SK-N-SH (cell line): Measurements from ENCODE around the gene CADM2. TPM values are rescaled to one million over a fixed set of nuclear protein-coding genes. Genes with fewer than 3 reads are reported as not detected.

Experiments
- CTCF ChIA-PET: fragments of 300-600, 350-600 bp; formaldehyde crosslinking; extraction: SDS; loops from one replicate; lab custom pipeline; 2021; lab: Yijun Ruan, JAX
- POLR2A ChIA-PET: fragments of 350-600 bp; sonication (Branson Sonifier 250); formaldehyde crosslinking; extraction: SDS; loops from one replicate; lab custom pipeline; 2020; ENCODE audit warnings: antibody characterized with exemption, inconsistent platforms; lab: Yijun Ruan, JAX
- DNase-seq: peaks from one replicate; pipeline ENCODE4 v3.0.0; 2012
- H2AFZ ChIP-seq: fragments of 200-600 bp; sonication (generic); 2 replicates; pipeline ENCODE4 v1.8.1; 2016; ENCODE audit warnings: antibody characterized with exemption, mild to moderate bottlenecking, low read depth
- H3F3A ChIP-seq: fragments of 200-600 bp; sonication (generic); replicated peaks from 2 replicates; pipeline ENCODE3; 2016; ENCODE audit warnings: antibody characterized with exemption, mild to moderate bottlenecking; ENCODE audit not compliant: insufficient read depth
- H3K27ac ChIP-seq, 2 experiments: fragments of 200-500 bp in 1 of 2; fragments of 200-600 bp in 1 of 2; sonication (Bioruptor generic) in 1 of 2; sonication (generic), shearing (Covaris generic) in 1 of 2; 2 replicates each; pipeline versions ENCODE4 v1.5.1 to v1.6.1; 2014 to 2016; ENCODE audit warnings: low read depth in 2 of 2, inconsistent platforms in 1 of 2, low read length in 1 of 2, mild to moderate bottlenecking in 1 of 2, mixed read lengths in 1 of 2
- H3K27me3 ChIP-seq: fragments of 200-600 bp; sonication (generic), shearing (Covaris generic); 2 replicates; pipeline ENCODE4 v1.6.1; 2016; ENCODE audit warnings: mixed run types; ENCODE audit not compliant: insufficient read depth
- H3K36me3 ChIP-seq, 2 experiments: fragments of 200-500 bp in 1 of 2; fragments of 200-600 bp in 1 of 2; sonication (Bioruptor generic) in 1 of 2; sonication (generic) in 1 of 2; replicated peaks in 1 of 2; 2 replicates each; pipeline versions ENCODE3 to v1.5.1; 2014 to 2016; ENCODE audit warnings: low read length in 1 of 2, mild to moderate bottlenecking in 1 of 2; ENCODE audit not compliant: insufficient read depth in 2 of 2, control insufficient read depth in 1 of 2
- H3K4me1 ChIP-seq, 2 experiments: fragments of 200-500 bp in 1 of 2; fragments of 200-600 bp in 1 of 2; sonication (Bioruptor generic) in 1 of 2; sonication (generic), shearing (Covaris generic) in 1 of 2; 2 replicates each; pipeline versions ENCODE4 v1.5.1 to v1.6.1; 2014 to 2016; ENCODE audit warnings: low read depth in 1 of 2, low read length in 1 of 2, mixed run types in 1 of 2; ENCODE audit not compliant: insufficient read depth in 2 of 2, control insufficient read depth in 1 of 2
- H3K4me2 ChIP-seq: fragments of 200-600 bp; sonication (generic), shearing (Covaris generic); 2 replicates; pipeline ENCODE4 v1.6.1; 2017; ENCODE audit warnings: mixed run types
- H3K4me3 ChIP-seq, 2 experiments: fragments of 200-500 bp in 1 of 2; fragments of 200-600 bp in 1 of 2; sonication (Bioruptor generic) in 1 of 2; sonication (generic), shearing (Covaris generic) in 1 of 2; 2 replicates each; pipeline versions ENCODE4 v1.5.1 to v1.8.1; 2014 to 2016; ENCODE audit warnings: low read depth in 2 of 2, inconsistent platforms in 1 of 2, low read length in 1 of 2, mild to moderate bottlenecking in 1 of 2, mixed read lengths in 1 of 2, moderate library complexity in 1 of 2
- H3K79me2 ChIP-seq: fragments of 200-600 bp; sonication (generic); 2 replicates; pipeline ENCODE4 v1.8.1; 2017; ENCODE audit warnings: mild to moderate bottlenecking; ENCODE audit not compliant: insufficient read depth
- H3K9ac ChIP-seq: fragments of 200-600 bp; sonication (generic); 2 replicates; pipeline ENCODE4 v1.6.1; 2017; ENCODE audit warnings: mixed run types
- H3K9me2 ChIP-seq: fragments of 200-600 bp; sonication (generic); 2 replicates; pipeline ENCODE4 v1.6.1; 2017; ENCODE audit warnings: mixed run types
- H3K9me3 ChIP-seq: fragments of 200-600 bp; sonication (generic); 2 replicates; pipeline ENCODE4 v1.6.1; 2017; ENCODE audit warnings: mixed run types, mild to moderate bottlenecking, moderate library complexity
- H4K20me1 ChIP-seq: fragments of 200-600 bp; sonication (generic); 2 replicates; pipeline ENCODE4 v1.6.1; 2017; ENCODE audit warnings: mild to moderate bottlenecking, mixed run types; ENCODE audit not compliant: insufficient read depth
- ELF1 ChIP-seq: IDR thresholded peaks from 2 replicates; pipeline ENCODE4 v1.4.0; 2012
- EP300 ChIP-seq, 2 experiments: IDR thresholded peaks; 2 replicates each; pipeline versions ENCODE4 v1.4.0 to v1.6.1; 2012; ENCODE audit warnings: borderline replicate concordance in 1 of 2, low read depth in 1 of 2, low read length in 1 of 2
- FOXM1 ChIP-seq: IDR thresholded peaks from 2 replicates; pipeline ENCODE4 v1.4.0; 2012; ENCODE audit warnings: low read depth, mild to moderate bottlenecking
- GABPA ChIP-seq: IDR thresholded peaks from 2 replicates; pipeline ENCODE4 v1.4.0; 2012; ENCODE audit warnings: low read depth, mild to moderate bottlenecking
- JUND ChIP-seq: IDR thresholded peaks from 2 replicates; pipeline ENCODE4 v1.4.0; 2012
- NFIC ChIP-seq: IDR thresholded peaks from 2 replicates; pipeline ENCODE4 v1.4.0; 2012; ENCODE audit warnings: borderline replicate concordance
- PBX3 ChIP-seq: IDR thresholded peaks from 2 replicates; pipeline ENCODE4; 2012
- RAD21 ChIP-seq: IDR thresholded peaks from 2 replicates; pipeline ENCODE4 v1.6.1; 2012; ENCODE audit warnings: mild to moderate bottlenecking, low read length
- REST ChIP-seq: IDR thresholded peaks from 2 replicates; pipeline ENCODE4 v1.6.1; 2012; ENCODE audit warnings: mild to moderate bottlenecking, low read depth, low read length, moderate library complexity
- USF1 ChIP-seq: IDR thresholded peaks from 2 replicates; pipeline ENCODE4 v1.4.0; 2012; ENCODE audit warnings: low read depth, borderline replicate concordance
- USF2 ChIP-seq: fragments of 150-350 bp; IDR thresholded peaks from 2 replicates; pipeline ENCODE4 v1.6.1; 2017; ENCODE audit warnings: antibody characterized with exemption, low read length, low read depth, borderline replicate concordance
- WGBS: methylation state at CpG from one replicate; pipeline ENCODE4 v1.1.6; 2017; ENCODE audit warnings: low lambda C conversion rate; 5-methylcytosine and 5-hydroxymethylcytosine counted together
- polyA plus RNA-seq, 3 experiments: library from polyadenylated mRNA; depleted of rRNA; stranded (reverse); fragments of >200 nt; gene quantifications; 2 replicates each; pipeline ENCODE4 v1.2.3, GENCODE V29; 2012
- TF ChIP-seq, protein P1 (sequence below): fragments of 150-350 bp; IDR thresholded peaks from 2 replicates; pipeline ENCODE4 v1.6.1; 2016; ENCODE audit warnings: mild to moderate bottlenecking, low read depth, low read length
- TF ChIP-seq, protein P2 (sequence below): IDR thresholded peaks from 2 replicates; pipeline ENCODE4 v1.4.0; 2012; ENCODE audit warnings: low read depth

Gene CADM2
- polyA plus RNA-seq, 1 of the 3 experiments (the other 2 are of a cell fraction), result 0.46 TPM

DNA sequence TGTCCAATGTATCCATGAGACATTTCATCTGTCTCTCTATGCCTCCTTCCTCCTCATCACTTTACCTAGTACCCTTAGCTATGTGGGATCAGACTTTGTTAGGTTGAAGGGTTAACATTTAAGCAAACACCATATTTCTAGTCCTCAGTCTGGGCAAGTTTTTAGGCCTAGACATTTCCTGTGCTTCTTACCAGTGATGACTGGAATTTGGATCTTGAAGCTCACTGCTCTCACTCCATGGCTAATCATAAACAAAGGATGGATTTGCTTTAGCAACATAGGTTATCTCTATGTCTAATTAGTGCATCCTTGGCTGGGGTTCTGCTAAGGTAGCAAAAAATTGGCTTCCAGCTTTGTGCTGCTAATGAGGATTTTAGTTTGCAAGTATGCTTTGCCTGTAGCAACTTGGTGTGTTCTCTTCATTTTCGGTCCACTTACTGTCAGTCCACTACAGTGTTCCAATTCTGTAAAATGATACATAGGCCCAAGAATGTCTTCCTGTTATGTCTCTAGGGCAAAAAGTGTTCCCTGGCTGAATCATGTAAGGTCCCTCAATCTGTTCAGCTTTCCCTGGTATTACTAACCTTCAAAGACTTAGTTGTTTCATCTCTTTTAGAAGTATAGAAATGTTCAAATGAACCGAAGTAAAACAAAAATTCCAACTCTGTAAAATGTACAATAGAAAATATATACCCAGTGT lies 615.4 kb downstream of the CADM2 start:
- TF ChIP-seq FOXM1, result no peak
- no peak for TF ChIP-seq GABPA
- TF ChIP-seq USF2, result no peak
- TF ChIP-seq, protein P1, sequence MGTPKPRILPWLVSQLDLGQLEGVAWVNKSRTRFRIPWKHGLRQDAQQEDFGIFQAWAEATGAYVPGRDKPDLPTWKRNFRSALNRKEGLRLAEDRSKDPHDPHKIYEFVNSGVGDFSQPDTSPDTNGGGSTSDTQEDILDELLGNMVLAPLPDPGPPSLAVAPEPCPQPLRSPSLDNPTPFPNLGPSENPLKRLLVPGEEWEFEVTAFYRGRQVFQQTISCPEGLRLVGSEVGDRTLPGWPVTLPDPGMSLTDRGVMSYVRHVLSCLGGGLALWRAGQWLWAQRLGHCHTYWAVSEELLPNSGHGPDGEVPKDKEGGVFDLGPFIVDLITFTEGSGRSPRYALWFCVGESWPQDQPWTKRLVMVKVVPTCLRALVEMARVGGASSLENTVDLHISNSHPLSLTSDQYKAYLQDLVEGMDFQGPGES, result no peak
- TF ChIP-seq JUND, result no peak
- no peak for TF ChIP-seq USF1
- no peak for TF ChIP-seq ELF1
- no peak for TF ChIP-seq NFIC
- no peak for TF ChIP-seq RAD21
- no peak for TF ChIP-seq REST
- TF ChIP-seq EP300 (IDR thresholded peaks at IDR 0.05; ENCODE audit: borderline replicate concordance in 1 of 2, low read depth in 1 of 2, low read length in 1 of 2), result no peak
- no peak for TF ChIP-seq PBX3
- TF ChIP-seq, protein P2, sequence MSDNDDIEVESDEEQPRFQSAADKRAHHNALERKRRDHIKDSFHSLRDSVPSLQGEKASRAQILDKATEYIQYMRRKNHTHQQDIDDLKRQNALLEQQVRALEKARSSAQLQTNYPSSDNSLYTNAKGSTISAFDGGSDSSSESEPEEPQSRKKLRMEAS, result no peak
- TF ChIP-seq, all 33 proteins: peak for 0
- WGBS, result 27% methylated on average over 2 of the region's 2 CpGs
- Histone ChIP-seq H3K4me1 (no peaks in the 10 kb centered on the region), H3K4me2 (no peak overlapping the region), H3K9me2 (no peaks in the 10 kb centered on the region), H2AFZ (no peak overlapping the region), H3K79me2 (no peaks in the 10 kb centered on the region), H3K9me3 (no peaks in the 10 kb centered on the region), H3K27ac (no peak overlapping the region), H3K4me3 (no peak overlapping the region), H3K36me3 (no peaks in the 10 kb centered on the region), H3K9ac (no peak overlapping the region), H4K20me1 (no peaks in the 10 kb centered on the region), H3K27me3 (no peaks in the 10 kb centered on the region), H3F3A (no peaks in the 10 kb centered on the region)
- ChIA-PET CTCF (interaction anchor here (1.5 to 2.8 kb wide), 2 partner anchors 27 to 1027 kb away, joined by 3 to 20 read pairs; no protein-coding TSS in a partner anchor), POLR2A (no interaction called here)
- no peak for DNase-seq
